Epithelial cell of esophagus (primary cell): Measurements from ENCODE around the gene S100A9.
A peak's percentile ranks its signal among the peaks of the same experiment; 100 is the strongest.
"Not testable (repeated sequence)": the region's sequence is repeated elsewhere in the genome, so short reads cannot be mapped to it uniquely, and the experiment has no call there.

Experiments
- DNase-seq: peaks from one replicate; pipeline ENCODE4 v3.0.0; 2010; ENCODE audit warnings: low read depth
- H3K4me3 ChIP-seq: 2 replicates; pipeline ENCODE4 v1.5.1; 2011; ENCODE audit warnings: mild to moderate bottlenecking, low read length, control low read depth
- CTCF ChIP-seq: IDR thresholded peaks from 2 replicates; pipeline ENCODE4 v1.5.1; 2011; ENCODE audit warnings: low read depth, mild to moderate bottlenecking, low read length, control low read depth, inconsistent platforms; ENCODE audit not compliant: insufficient read depth; ENCODE audit errors: missing control alignments

Gene S100A9

GRCh38 chr1:153403421-153404085 is 45.9 kb downstream of the S100A9 start:
- H3K4me3 ChIP-seq = no peak overlapping the region
- no peak for DNase-seq
- TF ChIP-seq CTCF = no peak

- DNase-seq = no peak
- no peak overlapping the region for H3K4me3 ChIP-seq
- no peak for TF ChIP-seq CTCF
Observed at GRCh38 chr1:153404086-153404635, 46.5 kb downstream of the S100A9 start.

GRCh38 chr1:153404768-153405167 is 47.1 kb downstream of the S100A9 start:
- no peak overlapping the region for H3K4me3 ChIP-seq
- TF ChIP-seq CTCF = peak; percentile 58
- no peak for DNase-seq

- H3K4me3 ChIP-seq, DNase-seq: not testable (repeated sequence)
Observed at GRCh38 chr1:153405825-153406599, 48.4 kb downstream of the S100A9 start.

- not testable (repeated sequence) for H3K4me3 ChIP-seq, DNase-seq
Observed at GRCh38 chr1:153407274-153407673, 49.6 kb downstream of the S100A9 start.
